HepG2 (cell line): ENCODE measurements around the gene SH3PXD2A.

Experiments used
- BRCA1 ChIP-seq: sonication (generic); formaldehyde crosslinking; IDR thresholded peaks from 2 replicates; pipeline ENCODE4 v1.4.0; 2020; ENCODE audit warnings: missing genetic modification reagents
- CCDC6 ChIP-seq: sonication (generic); formaldehyde crosslinking; IDR thresholded peaks from 2 replicates; pipeline ENCODE4 v1.8.1; 2022; ENCODE audit warnings: mild to moderate bottlenecking, missing genetic modification reagents, moderate library complexity
- CREB1 ChIP-seq, 2 experiments: fragments of 450-650 bp in 1 of 2; IDR thresholded peaks; 2 replicates each; pipeline ENCODE4 v1.6.1; 2016 to 2017; ENCODE audit warnings: control low read depth in 1 of 2, mild to moderate bottlenecking in 1 of 2, missing compliant biosample characterization in 1 of 2, missing genetic modification characterization in 1 of 2
- E2F5 ChIP-seq: sonication (generic); formaldehyde crosslinking; conservative IDR thresholded peaks from 2 replicates; pipeline ENCODE4 v1.4.0; 2020; ENCODE audit warnings: missing genetic modification reagents
- FOSL2 ChIP-seq: sonication (generic); formaldehyde crosslinking; IDR thresholded peaks from 2 replicates; pipeline ENCODE4 v1.4.0; 2020; ENCODE audit warnings: missing genetic modification reagents
- KDM1A ChIP-seq: IDR thresholded peaks from 2 replicates; pipeline ENCODE4 v1.6.1; 2016; ENCODE audit warnings: missing compliant biosample characterization
- POLR2A ChIP-seq, 2 experiments: IDR thresholded peaks; 2 replicates each; pipeline ENCODE4 v1.6.1; 2011; ENCODE audit warnings: low read depth in 2 of 2, low read length in 2 of 2, mild to moderate bottlenecking in 1 of 2, moderate library complexity in 1 of 2; ENCODE audit not compliant: insufficient read depth in 1 of 2
- REXO4 ChIP-seq: sonication (generic); formaldehyde crosslinking; IDR thresholded peaks from 2 replicates; pipeline ENCODE4 v1.8.0; 2022; ENCODE audit warnings: missing genetic modification reagents, mild to moderate bottlenecking, borderline replicate concordance
- U2AF1 ChIP-seq: fragments of 200-400 bp; formaldehyde crosslinking; optimal IDR thresholded peaks from 2 replicates; pipeline ENCODE3; 2017; ENCODE audit warnings: mild to moderate bottlenecking, low read depth, low read length
- ZNF510 ChIP-seq: sonication (generic); formaldehyde crosslinking; IDR thresholded peaks from 2 replicates; pipeline ENCODE4 v1.4.0; 2020; ENCODE audit warnings: low read depth, mild to moderate bottlenecking, missing genetic modification reagents
- ZNF629 ChIP-seq: sonication (generic); formaldehyde crosslinking; conservative IDR thresholded peaks from 2 replicates; pipeline ENCODE4 v1.5.0; 2020; ENCODE audit warnings: missing genetic modification reagents
- TF ChIP-seq, protein P1 (sequence below), 2 experiments: IDR thresholded peaks; 2 replicates each; pipeline ENCODE4 v1.6.1; 2011 to 2012; ENCODE audit warnings: low read length in 2 of 2, borderline replicate concordance in 1 of 2, low read depth in 1 of 2, mild to moderate bottlenecking in 1 of 2, moderate library complexity in 1 of 2
- TF ChIP-seq, protein P2 (sequence below): sonication (generic); formaldehyde crosslinking; IDR thresholded peaks from 2 replicates; pipeline ENCODE4 v1.5.0; 2020; ENCODE audit warnings: mild to moderate bottlenecking, missing genetic modification reagents, moderate library complexity

DNA sequence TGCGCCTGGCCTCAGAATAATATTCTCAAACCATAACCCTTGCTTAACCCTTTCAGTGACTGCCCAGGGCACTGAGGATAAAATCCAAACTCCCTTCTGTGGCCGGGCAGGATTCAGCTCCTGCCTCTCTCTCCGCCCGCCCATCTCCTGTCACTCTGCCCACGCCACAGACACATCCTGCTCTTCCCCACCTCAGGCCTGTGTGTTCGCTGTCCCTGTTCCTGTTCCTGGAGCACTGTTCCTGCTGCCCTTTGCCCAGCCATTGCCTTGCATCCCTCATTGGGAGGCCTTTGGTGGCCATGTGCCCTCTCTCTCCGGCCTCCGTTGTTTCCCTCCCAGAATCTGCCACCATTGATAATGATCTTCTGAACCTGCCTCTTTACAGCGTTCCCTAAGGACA lies 108.8 kb downstream of the SH3PXD2A start:
- no peak for TF ChIP-seq POLR2A (IDR thresholded peaks at IDR 0.05; ENCODE audit: insufficient read depth in 1 of 2, low read depth in 2 of 2, low read length in 2 of 2)
- no peak for TF ChIP-seq REXO4 (CRISPR knock-in tag)
- no peak for TF ChIP-seq U2AF1
- no peak for TF ChIP-seq CREB1 (IDR thresholded peaks at IDR 0.05)
- TF ChIP-seq CREB1 (CRISPR knock-in tag; IDR thresholded peaks at IDR 0.05) = no peak
- TF ChIP-seq KDM1A (CRISPR knock-in tag) = no peak
- no peak for TF ChIP-seq FOSL2 (CRISPR knock-in tag)
- TF ChIP-seq E2F5 (CRISPR knock-in tag) = no peak
- TF ChIP-seq, protein P1, sequence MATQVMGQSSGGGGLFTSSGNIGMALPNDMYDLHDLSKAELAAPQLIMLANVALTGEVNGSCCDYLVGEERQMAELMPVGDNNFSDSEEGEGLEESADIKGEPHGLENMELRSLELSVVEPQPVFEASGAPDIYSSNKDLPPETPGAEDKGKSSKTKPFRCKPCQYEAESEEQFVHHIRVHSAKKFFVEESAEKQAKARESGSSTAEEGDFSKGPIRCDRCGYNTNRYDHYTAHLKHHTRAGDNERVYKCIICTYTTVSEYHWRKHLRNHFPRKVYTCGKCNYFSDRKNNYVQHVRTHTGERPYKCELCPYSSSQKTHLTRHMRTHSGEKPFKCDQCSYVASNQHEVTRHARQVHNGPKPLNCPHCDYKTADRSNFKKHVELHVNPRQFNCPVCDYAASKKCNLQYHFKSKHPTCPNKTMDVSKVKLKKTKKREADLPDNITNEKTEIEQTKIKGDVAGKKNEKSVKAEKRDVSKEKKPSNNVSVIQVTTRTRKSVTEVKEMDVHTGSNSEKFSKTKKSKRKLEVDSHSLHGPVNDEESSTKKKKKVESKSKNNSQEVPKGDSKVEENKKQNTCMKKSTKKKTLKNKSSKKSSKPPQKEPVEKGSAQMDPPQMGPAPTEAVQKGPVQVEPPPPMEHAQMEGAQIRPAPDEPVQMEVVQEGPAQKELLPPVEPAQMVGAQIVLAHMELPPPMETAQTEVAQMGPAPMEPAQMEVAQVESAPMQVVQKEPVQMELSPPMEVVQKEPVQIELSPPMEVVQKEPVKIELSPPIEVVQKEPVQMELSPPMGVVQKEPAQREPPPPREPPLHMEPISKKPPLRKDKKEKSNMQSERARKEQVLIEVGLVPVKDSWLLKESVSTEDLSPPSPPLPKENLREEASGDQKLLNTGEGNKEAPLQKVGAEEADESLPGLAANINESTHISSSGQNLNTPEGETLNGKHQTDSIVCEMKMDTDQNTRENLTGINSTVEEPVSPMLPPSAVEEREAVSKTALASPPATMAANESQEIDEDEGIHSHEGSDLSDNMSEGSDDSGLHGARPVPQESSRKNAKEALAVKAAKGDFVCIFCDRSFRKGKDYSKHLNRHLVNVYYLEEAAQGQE (IDR thresholded peaks at IDR 0.05; ENCODE audit: borderline replicate concordance in 1 of 2, low read depth in 1 of 2, low read length in 2 of 2) = no peak
- TF ChIP-seq, protein P2, sequence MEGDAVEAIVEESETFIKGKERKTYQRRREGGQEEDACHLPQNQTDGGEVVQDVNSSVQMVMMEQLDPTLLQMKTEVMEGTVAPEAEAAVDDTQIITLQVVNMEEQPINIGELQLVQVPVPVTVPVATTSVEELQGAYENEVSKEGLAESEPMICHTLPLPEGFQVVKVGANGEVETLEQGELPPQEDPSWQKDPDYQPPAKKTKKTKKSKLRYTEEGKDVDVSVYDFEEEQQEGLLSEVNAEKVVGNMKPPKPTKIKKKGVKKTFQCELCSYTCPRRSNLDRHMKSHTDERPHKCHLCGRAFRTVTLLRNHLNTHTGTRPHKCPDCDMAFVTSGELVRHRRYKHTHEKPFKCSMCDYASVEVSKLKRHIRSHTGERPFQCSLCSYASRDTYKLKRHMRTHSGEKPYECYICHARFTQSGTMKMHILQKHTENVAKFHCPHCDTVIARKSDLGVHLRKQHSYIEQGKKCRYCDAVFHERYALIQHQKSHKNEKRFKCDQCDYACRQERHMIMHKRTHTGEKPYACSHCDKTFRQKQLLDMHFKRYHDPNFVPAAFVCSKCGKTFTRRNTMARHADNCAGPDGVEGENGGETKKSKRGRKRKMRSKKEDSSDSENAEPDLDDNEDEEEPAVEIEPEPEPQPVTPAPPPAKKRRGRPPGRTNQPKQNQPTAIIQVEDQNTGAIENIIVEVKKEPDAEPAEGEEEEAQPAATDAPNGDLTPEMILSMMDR = no peak
- no peak for TF ChIP-seq ZNF510
- no peak for TF ChIP-seq CCDC6 (CRISPR knock-in tag)
- no peak for TF ChIP-seq ZNF629 (CRISPR knock-in tag)
- TF ChIP-seq BRCA1 (CRISPR knock-in tag) = no peak
